HG03354 (cell line): ENCODE measurements around the gene ZNF343.
"Not testable (repeated sequence)": the region's sequence is repeated elsewhere in the genome, so short reads cannot be mapped to it uniquely, and the experiment has no call there.

Experiments
- ATAC-seq: cut with Tn5 transposase; IDR thresholded peaks from one replicate; pipeline ENCODE4 v1.9.1; 2021; ENCODE audit warnings: mild to moderate bottlenecking; ENCODE audit not compliant: unreplicated experiment, poor library complexity, severe bottlenecking

Gene ZNF343

GRCh38 chr20:2508631-2509467 is at the start of gene ZNF343:
Gene ZNF343 (minus strand): TSS chr20:2508915. CDS start chr20:2493895, 15,020 bp downstream.
- peak; percentile 97 for ATAC-seq

- no peak for ATAC-seq
Observed at GRCh38 chr20:2557873-2558580, 49.3 kb upstream of the ZNF343 start.

- ATAC-seq = no peak
Observed at GRCh38 chr20:2545594-2545993, 36.9 kb upstream of the ZNF343 start.

GRCh38 chr20:2544211-2544610 is 35.5 kb upstream of the ZNF343 start:
- no peak for ATAC-seq

GRCh38 chr20:2542361-2542760 is 33.6 kb upstream of the ZNF343 start:
- no peak for ATAC-seq

- no peak for ATAC-seq
Observed at GRCh38 chr20:2541940-2542339, 33.2 kb upstream of the ZNF343 start.

GRCh38 chr20:2538931-2539720 is 30.4 kb upstream of the ZNF343 start:
- ATAC-seq = no peak

- no peak for ATAC-seq
Observed at GRCh38 chr20:2538356-2538755, 29.6 kb upstream of the ZNF343 start.

- no peak for ATAC-seq
Observed at GRCh38 chr20:2537101-2537500, 28.4 kb upstream of the ZNF343 start.

GRCh38 chr20:2536560-2536986 is 27.9 kb upstream of the ZNF343 start, which contains the start of gene TMC2:
Gene TMC2 (plus strand): TSS chr20:2536573. CDS start chr20:2536622, 49 bp downstream.
- no peak for ATAC-seq

- ATAC-seq = no peak
Observed at GRCh38 chr20:2535711-2536559, 27.2 kb upstream of the ZNF343 start.

- ATAC-seq = no peak
Observed at GRCh38 chr20:2533118-2533517, 24.4 kb upstream of the ZNF343 start.

- ATAC-seq = no peak
Observed at GRCh38 chr20:2528671-2529271, 20.1 kb upstream of the ZNF343 start.

- ATAC-seq = no peak
Observed at GRCh38 chr20:2527762-2528161, 19.0 kb upstream of the ZNF343 start.

- ATAC-seq = not testable (repeated sequence)
Observed at GRCh38 chr20:2526218-2526583, 17.5 kb upstream of the ZNF343 start.

- ATAC-seq = peak; percentile 47
Observed at GRCh38 chr20:2524709-2525506, 16.2 kb upstream of the ZNF343 start.

- peak; percentile 85 for ATAC-seq
Observed at GRCh38 chr20:2523919-2524708, 15.4 kb upstream of the ZNF343 start.
